HUES48 (cell line): ENCODE results near the gene FOCAD.

Experiments
- H3K27ac ChIP-seq: one replicate; pipeline ENCODE4 v1.7.0; 2013; ENCODE audit warnings: low read depth, low read length, inconsistent platforms
- H3K27me3 ChIP-seq: 2 replicates; pipeline ENCODE4 v1.6.1; 2013; ENCODE audit warnings: mild to moderate bottlenecking, low read length; ENCODE audit not compliant: control insufficient read depth, insufficient read depth
- H3K36me3 ChIP-seq: 2 replicates; pipeline ENCODE4 v1.6.1; 2013; ENCODE audit warnings: low read length; ENCODE audit not compliant: control insufficient read depth, insufficient read depth
- H3K4me1 ChIP-seq: 2 replicates; pipeline ENCODE4 v1.6.1; 2013; ENCODE audit warnings: mild to moderate bottlenecking, low read length; ENCODE audit not compliant: control insufficient read depth, insufficient read depth
- H3K4me3 ChIP-seq: 2 replicates; pipeline ENCODE4 v1.5.1; 2013; ENCODE audit warnings: mild to moderate bottlenecking, low read depth, low read length
- H3K9ac ChIP-seq: 2 replicates; pipeline ENCODE4 v1.6.1; 2013; ENCODE audit warnings: mild to moderate bottlenecking, low read depth, low read length, moderate library complexity
- H3K9me3 ChIP-seq: 2 replicates; pipeline ENCODE4 v1.6.1; 2013; ENCODE audit warnings: low read length; ENCODE audit not compliant: control insufficient read depth, insufficient read depth

Gene FOCAD

DNA sequence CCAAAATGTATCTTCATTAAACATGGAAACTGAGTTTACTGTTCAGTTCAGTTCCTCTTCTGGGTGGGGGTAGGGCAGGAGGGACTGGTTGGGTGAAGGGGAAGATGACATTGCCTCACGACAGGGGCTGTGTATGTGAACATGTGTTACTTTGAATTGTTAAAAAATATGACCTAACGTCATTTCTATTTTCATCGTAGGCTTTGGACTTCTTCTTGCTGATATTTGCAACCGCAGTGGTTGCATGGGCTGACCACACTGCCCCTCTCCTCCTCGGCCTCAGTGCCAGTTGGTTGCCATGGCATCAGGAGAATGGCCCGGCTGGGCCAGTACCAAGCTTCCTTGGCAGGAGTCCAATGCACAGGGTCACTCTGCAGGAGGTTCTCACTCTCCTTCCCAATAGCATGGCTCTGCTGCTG is 305.9 kb downstream of the FOCAD start:
- Histone ChIP-seq H3K9me3 (no peaks in the 10 kb centered on the region), H3K27ac (no peak overlapping the region), H3K36me3 (peaks cover 42% of the 10 kb centered on the region), H3K4me3 (no peak overlapping the region), H3K9ac (no peak overlapping the region), H3K4me1 (peaks cover 11% of the 10 kb centered on the region), H3K27me3 (no peaks in the 10 kb centered on the region)

DNA sequence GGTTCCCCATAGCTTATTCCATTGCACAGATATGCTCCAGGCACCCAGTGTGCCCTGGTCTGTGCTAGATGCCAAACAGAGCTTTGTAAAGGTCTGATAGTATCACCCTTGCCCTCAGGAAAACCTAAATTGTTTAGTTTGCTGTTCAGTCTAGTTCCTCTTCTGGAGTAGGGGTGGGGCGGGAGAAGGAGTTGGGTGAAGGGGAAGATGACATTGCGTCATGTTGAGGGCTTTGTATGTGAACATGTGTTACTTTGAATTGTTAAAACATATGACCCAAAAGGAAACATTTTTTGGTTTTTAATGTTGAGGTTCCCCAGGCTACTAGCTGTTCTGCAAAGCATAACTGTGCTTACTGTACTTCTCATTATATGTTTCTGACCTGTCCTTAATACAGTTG is 306.8 kb downstream of the FOCAD start:
- Histone ChIP-seq H3K4me1 (peaks cover 11% of the 10 kb centered on the region), H3K36me3 (peaks cover 48% of the 10 kb centered on the region), H3K9ac (no peak overlapping the region), H3K9me3 (no peaks in the 10 kb centered on the region), H3K27ac (no peak overlapping the region), H3K4me3 (no peak overlapping the region), H3K27me3 (no peaks in the 10 kb centered on the region)

GRCh38 chr9:20994486-20994885 is 310.4 kb downstream of the FOCAD start:
- Histone ChIP-seq H3K4me1 (no peaks in the 10 kb centered on the region), H3K9me3 (no peaks in the 10 kb centered on the region), H3K4me3 (no peak overlapping the region), H3K27me3 (no peaks in the 10 kb centered on the region), H3K36me3 (peaks cover 48% of the 10 kb centered on the region), H3K27ac (no peak overlapping the region), H3K9ac (no peak overlapping the region)

DNA sequence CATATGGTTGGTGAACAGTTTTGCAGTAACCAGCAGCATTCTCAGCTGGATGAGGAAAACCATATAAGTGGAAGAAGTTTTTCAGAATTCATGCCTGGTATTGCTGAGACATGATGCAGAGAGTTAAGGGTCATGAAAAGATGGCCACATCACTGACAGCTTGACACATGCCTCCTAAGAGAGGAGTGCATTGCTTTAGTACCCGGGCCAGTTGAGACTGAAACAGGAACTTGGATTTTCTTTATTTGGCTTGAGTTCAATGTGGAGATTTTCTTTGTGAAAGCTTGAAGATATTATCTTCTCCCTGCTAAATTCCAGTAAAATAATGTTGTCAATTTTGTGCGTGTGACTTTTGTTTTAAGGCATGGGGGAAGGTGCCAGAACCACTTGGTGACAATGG is 311.6 kb downstream of the FOCAD start:
- H3K36me3 ChIP-seq = peaks cover 38% of the 10 kb centered on the region
- no peak overlapping the region for H3K9ac ChIP-seq
- H3K4me3 ChIP-seq = no peak overlapping the region
- no peak overlapping the region for H3K27ac ChIP-seq
- no peaks in the 10 kb centered on the region for H3K4me1 ChIP-seq
- no peaks in the 10 kb centered on the region for H3K9me3 ChIP-seq
- no peaks in the 10 kb centered on the region for H3K27me3 ChIP-seq

DNA sequence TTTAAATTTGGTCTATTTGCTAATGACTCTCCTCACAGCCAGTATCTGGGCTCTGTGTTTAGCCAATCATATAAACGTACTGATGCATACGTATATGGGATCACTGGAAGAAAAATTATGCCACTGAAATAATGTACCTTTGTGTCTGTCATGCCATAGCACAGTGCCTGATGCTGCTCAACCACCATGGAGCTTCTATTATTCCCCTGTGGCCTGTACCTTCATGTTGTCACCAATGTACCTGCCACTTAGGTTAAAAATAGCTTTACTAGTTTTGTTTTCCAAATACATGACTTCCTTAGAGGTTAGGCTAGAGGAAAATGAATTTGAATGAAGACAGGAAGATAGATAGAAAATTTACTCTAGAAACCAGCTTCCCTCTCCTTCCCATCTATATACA is 312.8 kb downstream of the FOCAD start:
- Histone ChIP-seq H3K9ac (no peak overlapping the region), H3K9me3 (no peaks in the 10 kb centered on the region), H3K36me3 (peaks cover 32% of the 10 kb centered on the region), H3K4me3 (no peak overlapping the region), H3K4me1 (no peaks in the 10 kb centered on the region), H3K27me3 (no peaks in the 10 kb centered on the region), H3K27ac (no peak overlapping the region)

GRCh38 chr9:20997503-20998076 is 313.5 kb downstream of the FOCAD start:
- peaks cover 28% of the 10 kb centered on the region for H3K36me3 ChIP-seq

GRCh38 chr9:21001581-21001980 is 317.5 kb downstream of the FOCAD start:
- Histone ChIP-seq H3K27ac (no peak overlapping the region), H3K9me3 (no peaks in the 10 kb centered on the region), H3K4me3 (no peak overlapping the region), H3K9ac (no peak overlapping the region), H3K4me1 (no peaks in the 10 kb centered on the region), H3K27me3 (no peaks in the 10 kb centered on the region), H3K36me3 (0 out of 2 replicates have a peak, but pooled peaks cover 1% of the 10 kb centered on the region)

More at GRCh38 chr9:20997503-20998076, 313.5 kb downstream of the FOCAD start:
- Histone ChIP-seq H3K27ac (no peak overlapping the region), H3K9me3 (no peaks in the 10 kb centered on the region), H3K27me3 (no peaks in the 10 kb centered on the region), H3K4me3 (no peak overlapping the region), H3K9ac (no peak overlapping the region), H3K4me1 (no peaks in the 10 kb centered on the region)

DNA sequence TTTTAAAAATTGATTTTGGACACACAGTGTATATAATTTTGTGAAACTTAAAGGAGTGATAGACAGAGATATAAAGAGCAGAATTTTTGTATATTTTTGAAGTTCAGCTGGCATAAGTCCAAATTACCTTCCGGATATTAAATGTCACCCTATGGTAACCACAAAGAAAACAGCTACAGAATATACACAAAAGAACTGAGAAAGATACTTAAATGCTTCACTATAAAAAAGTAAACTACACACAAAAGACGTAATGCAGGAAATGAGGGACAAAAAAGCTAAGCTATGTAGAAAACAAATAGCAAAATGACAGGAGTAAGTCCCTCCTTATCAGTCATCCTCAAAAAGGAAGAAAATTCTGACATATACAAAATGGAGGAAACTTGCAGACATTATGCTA is 318.0 kb downstream of the FOCAD start:
- no peak overlapping the region for H3K27ac ChIP-seq
- H3K9ac ChIP-seq = no peak overlapping the region
- no peak overlapping the region for H3K4me3 ChIP-seq

GRCh38 chr9:21015129-21015815 is 331.2 kb downstream of the FOCAD start:
- H3K4me1 ChIP-seq = peaks cover 48% of the 10 kb centered on the region
- H3K27ac ChIP-seq = peak overlapping the region; percentile 8
- no peaks in the 10 kb centered on the region for H3K27me3 ChIP-seq
- H3K9ac ChIP-seq = no peak overlapping the region
- H3K9me3 ChIP-seq = no peaks in the 10 kb centered on the region
- no peaks in the 10 kb centered on the region for H3K36me3 ChIP-seq
- H3K4me3 ChIP-seq = no peak overlapping the region

More for the DNA sequence above, 318.0 kb downstream of the FOCAD start:
- H3K9me3 ChIP-seq = no peaks in the 10 kb centered on the region
- H3K36me3 ChIP-seq = no peaks in the 10 kb centered on the region
- H3K4me1 ChIP-seq = no peaks in the 10 kb centered on the region
- no peaks in the 10 kb centered on the region for H3K27me3 ChIP-seq

GRCh38 chr9:21015995-21016394 is 331.9 kb downstream of the FOCAD start:
- no peak overlapping the region for H3K4me3 ChIP-seq
- H3K36me3 ChIP-seq = no peaks in the 10 kb centered on the region
- no peaks in the 10 kb centered on the region for H3K27me3 ChIP-seq
- no peaks in the 10 kb centered on the region for H3K9me3 ChIP-seq
- H3K9ac ChIP-seq = no peak overlapping the region
- no peak overlapping the region for H3K27ac ChIP-seq
- H3K4me1 ChIP-seq = peaks cover 50% of the 10 kb centered on the region

DNA sequence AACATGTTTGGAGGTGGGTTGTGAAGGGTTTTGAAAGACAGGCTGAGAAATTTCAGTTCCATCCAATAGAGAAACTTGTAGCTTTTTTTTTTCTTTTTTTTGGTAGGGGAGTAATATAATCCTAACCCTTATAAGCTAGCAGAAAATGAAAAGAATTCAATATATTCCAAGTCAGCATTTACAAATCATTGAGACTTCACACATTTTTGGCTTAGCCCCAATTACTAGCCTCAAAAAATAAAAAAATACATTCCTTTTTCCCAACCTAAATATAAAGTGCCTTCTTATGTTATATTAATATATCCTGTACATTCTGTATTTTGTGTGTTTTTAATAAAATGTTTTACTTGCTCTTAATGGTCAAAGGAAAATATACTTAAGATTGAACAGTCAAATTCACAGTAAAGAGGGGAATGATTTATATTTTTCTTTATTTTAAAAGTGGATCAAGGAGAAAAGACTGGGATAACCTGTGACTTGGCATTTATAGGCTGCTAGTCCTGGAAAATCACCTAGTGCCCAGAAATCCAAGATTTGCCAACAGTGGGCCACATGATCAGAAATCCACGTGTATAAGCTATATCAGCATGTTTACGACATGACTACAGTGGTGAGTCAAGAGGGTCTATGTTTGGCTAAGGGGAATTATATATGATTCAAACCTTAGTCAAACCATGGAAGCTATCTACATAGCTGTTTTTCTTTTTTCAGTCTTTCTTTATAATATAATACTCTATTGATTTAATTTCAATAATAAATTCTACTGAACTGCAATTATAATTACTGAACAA is 332.8 kb downstream of the FOCAD start:
- Histone ChIP-seq H3K4me3 (no peak overlapping the region), H3K9me3 (no peaks in the 10 kb centered on the region), H3K36me3 (no peaks in the 10 kb centered on the region), H3K4me1 (peaks cover 50% of the 10 kb centered on the region), H3K27ac (no peak overlapping the region), H3K27me3 (no peaks in the 10 kb centered on the region), H3K9ac (no peak overlapping the region)
